HG03432 (cell line): ENCODE results near the gene STX18.
"Not testable (repeated sequence)": the region's sequence is repeated elsewhere in the genome, so short reads cannot be mapped to it uniquely, and the experiment has no call there.

Experiments used
- ATAC-seq: cut with Tn5 transposase; IDR thresholded peaks from one replicate; pipeline ENCODE4 v1.9.1; 2021; ENCODE audit warnings: mild to moderate bottlenecking, moderate library complexity; ENCODE audit not compliant: unreplicated experiment

Gene STX18

GRCh38 chr4:4422856-4423499 lies 118.9 kb downstream of the STX18 start:
- no peak for ATAC-seq

GRCh38 chr4:4422117-4422516 lies 119.7 kb downstream of the STX18 start:
- ATAC-seq = not testable (repeated sequence)

- ATAC-seq = no peak
Measured at GRCh38 chr4:4421356-4421755, 120.5 kb downstream of the STX18 start.

GRCh38 chr4:4420421-4420820 lies 121.4 kb downstream of the STX18 start:
- no peak for ATAC-seq

GRCh38 chr4:4419896-4420295 lies 122.0 kb downstream of the STX18 start:
- ATAC-seq = no peak

GRCh38 chr4:4418676-4419390 lies 123.0 kb downstream of the STX18 start:
- ATAC-seq = no peak

GRCh38 chr4:4417886-4418285 lies 124.0 kb downstream of the STX18 start:
- ATAC-seq = no peak

GRCh38 chr4:4416981-4417380 lies 124.9 kb downstream of the STX18 start:
- no peak for ATAC-seq

GRCh38 chr4:4415806-4416805 lies 125.7 kb downstream of the STX18 start:
- no peak for ATAC-seq

GRCh38 chr4:4415107-4415805 lies 126.6 kb downstream of the STX18 start:
- ATAC-seq = no peak

- no peak for ATAC-seq
Measured at GRCh38 chr4:4413806-4414205, 128.0 kb downstream of the STX18 start.

GRCh38 chr4:4413373-4413725 lies 128.5 kb downstream of the STX18 start:
- no peak for ATAC-seq

GRCh38 chr4:4412641-4413372 lies 129.0 kb downstream of the STX18 start:
- ATAC-seq = no peak

GRCh38 chr4:4411906-4412305 lies 129.9 kb downstream of the STX18 start:
- no peak for ATAC-seq

GRCh38 chr4:4410271-4410670 lies 131.6 kb downstream of the STX18 start:
- ATAC-seq = no peak

GRCh38 chr4:4409416-4410115 lies 132.3 kb downstream of the STX18 start:
- ATAC-seq = no peak

GRCh38 chr4:4408576-4409335 lies 133.1 kb downstream of the STX18 start:
- ATAC-seq = no peak

GRCh38 chr4:4408132-4408523 lies 133.7 kb downstream of the STX18 start:
- ATAC-seq = no peak
